CD14-positive monocyte (primary cell): ENCODE results near the gene RAG2. TPM values are rescaled to one million over a fixed set of nuclear protein-coding genes. Genes with fewer than 3 reads are reported as not detected.
A peak's percentile ranks its signal among the peaks of the same experiment; 100 is the strongest.

Experiments used
- DNase-seq, 3 donors: peaks; one replicate each; pipeline ENCODE4 v3.0.0-alpha.2; 2011 to 2022
- H2AFZ ChIP-seq: 2 replicates; pipeline ENCODE4 v1.6.0; 2012; ENCODE audit warnings: mild to moderate bottlenecking, low read depth, low read length, inconsistent platforms; ENCODE audit not compliant: insufficient read depth, poor library complexity, severe bottlenecking
- H3K27ac ChIP-seq, 2 donors: 1 replicate in 1 of 2; 2 replicates in 1 of 2; pipeline ENCODE4 v1.5.1; 2012 to 2013; ENCODE audit warnings: low read length in 2 of 2, control low read depth in 1 of 2, inconsistent platforms in 1 of 2, low read depth in 1 of 2, mild to moderate bottlenecking in 1 of 2
- H3K27me3 ChIP-seq, 2 donors: one replicate each; pipeline versions ENCODE4 v1.6.0 to v1.6.1; 2011 to 2013; ENCODE audit warnings: low read length in 2 of 2; ENCODE audit not compliant: control insufficient read depth in 2 of 2, insufficient read depth in 2 of 2
- H3K36me3 ChIP-seq, 2 donors: replicated peaks in 1 of 2; 1 replicate in 1 of 2; 2 replicates in 1 of 2; pipeline versions ENCODE4 v1.5.1 to v1.6.1; 2012 to 2013; ENCODE audit warnings: low read length in 2 of 2, control low read depth in 1 of 2, inconsistent platforms in 1 of 2, mild to moderate bottlenecking in 1 of 2; ENCODE audit not compliant: insufficient read depth in 2 of 2, control insufficient read depth in 1 of 2
- H3K4me1 ChIP-seq, 2 donors: 1 replicate in 1 of 2; 2 replicates in 1 of 2; pipeline versions ENCODE4 v1.5.1 to v1.6.1; 2012 to 2013; ENCODE audit warnings: low read length in 2 of 2, control low read depth in 1 of 2, inconsistent platforms in 1 of 2, mild to moderate bottlenecking in 1 of 2, moderate library complexity in 1 of 2; ENCODE audit not compliant: insufficient read depth in 2 of 2, control insufficient read depth in 1 of 2
- H3K4me2 ChIP-seq: replicated peaks from 2 replicates; pipeline ENCODE3; 2012; ENCODE audit warnings: low read length, moderate library complexity, mild to moderate bottlenecking; ENCODE audit not compliant: poor library complexity, severe bottlenecking; ENCODE audit errors: extremely low read depth
- H3K4me3 ChIP-seq, 3 experiments: fragments of 200-600 bp in 1 of 3; sonication (generic) in 1 of 3; replicated peaks in 1 of 3; 1 replicate in 2 of 3; 2 replicates in 1 of 3; pipeline ENCODE4 v1.5.1; 2011 to 2013; ENCODE audit warnings: low read length in 3 of 3, mild to moderate bottlenecking in 3 of 3, control low read depth in 2 of 3, low read depth in 2 of 3, inconsistent platforms in 1 of 3, moderate library complexity in 1 of 3
- H3K79me2 ChIP-seq: 2 replicates; pipeline ENCODE4 v1.6.0; 2012; ENCODE audit warnings: mild to moderate bottlenecking, control low read depth, inconsistent platforms, low read length, moderate library complexity; ENCODE audit not compliant: insufficient read depth
- H3K9ac ChIP-seq: 2 replicates; pipeline ENCODE4 v1.6.0; 2017; ENCODE audit warnings: low read length, mild to moderate bottlenecking; ENCODE audit not compliant: insufficient read depth, poor library complexity, severe bottlenecking
- H3K9me3 ChIP-seq, 2 donors: replicated peaks in 1 of 2; 1 replicate in 1 of 2; 2 replicates in 1 of 2; pipeline versions ENCODE4 v1.5.1 to v1.6.1; 2012 to 2013; ENCODE audit warnings: low read length in 2 of 2, control low read depth in 1 of 2; ENCODE audit not compliant: control insufficient read depth in 1 of 2, insufficient read depth in 1 of 2
- H4K20me1 ChIP-seq: 2 replicates; pipeline ENCODE4 v1.6.0; 2012; ENCODE audit warnings: mild to moderate bottlenecking, low read length, control low read depth, moderate library complexity; ENCODE audit not compliant: insufficient read depth
- H3K27ac Mint-ChIP-seq, 7 donors: one replicate each; pipeline ENCODE4 v1.8.0; 2020; ENCODE audit warnings: mild to moderate bottlenecking in 7 of 7, mixed read lengths in 7 of 7, moderate library complexity in 6 of 7, inconsistent platforms in 2 of 7
- H3K27me3 Mint-ChIP-seq, 3 donors: one replicate each; pipeline ENCODE4 v1.8.0; 2021 to 2022; ENCODE audit warnings: low read depth in 3 of 3, mild to moderate bottlenecking in 3 of 3, mixed read lengths in 3 of 3, moderate library complexity in 3 of 3, inconsistent platforms in 1 of 3
- H3K36me3 Mint-ChIP-seq, 2 donors: one replicate each; pipeline ENCODE4 v1.8.0; 2020; ENCODE audit warnings: mixed read lengths in 2 of 2, inconsistent platforms in 1 of 2, mild to moderate bottlenecking in 1 of 2
- H3K4me1 Mint-ChIP-seq: one replicate; pipeline ENCODE4 v1.8.0; 2020; ENCODE audit warnings: mild to moderate bottlenecking, mixed read lengths
- H3K4me3 Mint-ChIP-seq, 2 donors: one replicate each; pipeline ENCODE4 v1.8.0; 2020; ENCODE audit warnings: mild to moderate bottlenecking in 2 of 2, mixed read lengths in 2 of 2, moderate library complexity in 1 of 2
- H3K9me3 Mint-ChIP-seq, 7 donors: one replicate each; pipeline ENCODE4 v1.8.0; 2020 to 2022; ENCODE audit warnings: mixed read lengths in 7 of 7, mild to moderate bottlenecking in 6 of 7, moderate library complexity in 6 of 7, inconsistent platforms in 2 of 7
- CTCF ChIP-seq: fragments of 200-600 bp; IDR thresholded peaks from one replicate; pipeline ENCODE4 v1.8.0; 2022; ENCODE audit warnings: antibody characterized with exemption, mild to moderate bottlenecking
- WGBS: methylation state at CpG from one replicate; pipeline ENCODE4 v1.1.5; 2013; ENCODE audit warnings: missing lambda C conversion rate; ENCODE audit not compliant: insufficient coverage; 5-methylcytosine and 5-hydroxymethylcytosine counted together
- intact Hi-C, 2 donors: fragments of 100-400 bp; cut with micrococcal nuclease; formaldehyde crosslinking; loops; one replicate each; pipeline versions ENCODE4 v1.15.0 to v1.15.1; 2023
- polyA plus RNA-seq, 3 donors: library from polyadenylated mRNA; depleted of rRNA in 1 of 3; unstranded in 2 of 3; stranded (reverse) in 1 of 3; fragments of 300-500 nt in 2 of 3; fragments of >200 nt in 1 of 3; fragmentation: Illumina TruSeq in 2 of 3; gene quantifications; 1 replicate in 2 of 3; 2 replicates in 1 of 3; pipeline ENCODE4 v1.2.3, GENCODE V29; 2012 to 2021

The RAG2 gene
- polyA plus RNA-seq, 3 donors: not detected

GRCh38 chr11:36567694-36568093 lies 30.3 kb downstream of the RAG2 start, which contains the start of gene RAG1:
Gene RAG1, plus strand, starts transcription at chr11:36568007. Its CDS starts 5,298 bp downstream, at chr11:36573305.
- H4K20me1 ChIP-seq: no peaks in the 10 kb centered on the region
- peaks cover 3 to 14% (median 5%) of the 10 kb centered on the region in 3 donors for H3K27me3 Mint-ChIP-seq
- H3K4me1 ChIP-seq: peaks cover 0 to 4% of the 10 kb centered on the region in 2 donors
- H3K27me3 ChIP-seq: no peaks in the 10 kb centered on the region
- no peak within 1 kb of the TSS for H3K9ac ChIP-seq
- H3K4me3 Mint-ChIP-seq: peak within 1 kb of the TSS in 1 of 2 donors; percentile 25
- no peak within 1 kb of the TSS for H3K27ac Mint-ChIP-seq
- H3K4me3 ChIP-seq: no peak within 1 kb of the TSS
- H3K36me3 Mint-ChIP-seq: no peaks in the 10 kb centered on the region
- no peaks in the 10 kb centered on the region for H3K79me2 ChIP-seq
- 100% methylated on average over 1 of the region's 1 CpG for WGBS
- no peaks in the 10 kb centered on the region for H3K9me3 ChIP-seq
- H3K27ac ChIP-seq: no peak within 1 kb of the TSS
- intact Hi-C loops: loop anchor here in 1 of 2 donors (10.0 kb wide), 1 partner anchor 107 kb away; no protein-coding TSS in a partner anchor
- DNase-seq: no peak
- no peaks in the 10 kb centered on the region for H3K36me3 ChIP-seq
- no peaks in the 10 kb centered on the region for H3K9me3 Mint-ChIP-seq
- no peak within 1 kb of the TSS for H2AFZ ChIP-seq
- no peak for TF ChIP-seq CTCF
- H3K4me1 Mint-ChIP-seq: peaks cover 9% of the 10 kb centered on the region
- no peak within 1 kb of the TSS for H3K4me2 ChIP-seq

DNA sequence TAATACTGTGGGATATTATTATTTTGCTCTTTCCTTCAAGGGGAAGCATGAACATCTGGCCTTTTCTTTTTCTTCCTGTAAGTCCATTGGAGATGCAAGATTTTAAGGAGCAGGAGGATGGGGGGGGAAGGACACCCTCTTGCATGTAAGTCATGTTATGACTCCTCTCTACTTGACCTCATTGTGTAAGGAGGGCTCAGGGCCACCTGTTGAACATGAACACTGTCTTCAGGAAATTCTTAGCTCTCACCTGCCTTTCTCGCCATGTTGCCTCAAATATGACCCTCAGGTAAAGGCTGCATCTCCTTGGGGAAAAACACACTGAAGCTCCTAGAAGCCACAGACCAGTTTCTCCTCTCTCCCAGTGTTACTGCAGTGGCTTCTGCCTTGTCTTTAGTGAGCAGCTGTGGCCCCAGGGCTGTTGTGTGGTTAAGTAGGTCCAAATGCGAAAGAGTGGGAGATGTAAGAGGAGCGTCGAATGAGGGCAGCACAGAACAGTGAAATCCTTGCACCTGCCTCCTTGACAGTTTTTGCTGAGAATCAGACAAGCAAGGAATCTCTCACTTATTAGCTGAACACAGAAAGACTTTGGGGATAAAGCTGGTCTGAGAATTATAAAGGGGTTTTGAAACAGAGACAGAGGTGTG lies 31.5 kb downstream of the RAG2 start:
- Histone ChIP-seq H3K9ac (no peak overlapping the region), H3K9me3 (no peaks in the 10 kb centered on the region), H2AFZ (no peak overlapping the region), H4K20me1 (no peaks in the 10 kb centered on the region), H3K4me2 (no peak overlapping the region), H3K27ac (no peak overlapping the region), H3K79me2 (no peaks in the 10 kb centered on the region), H3K4me1 (peaks cover 0 to 4% of the 10 kb centered on the region in 2 donors), H3K4me3 (no peak overlapping the region), H3K36me3 (no peaks in the 10 kb centered on the region), H3K27me3 (no peaks in the 10 kb centered on the region)
- H3K9me3 Mint-ChIP-seq: no peaks in the 10 kb centered on the region
- H3K27me3 Mint-ChIP-seq: peaks cover under 1 to 14% (median 5%) of the 10 kb centered on the region in 3 donors
- no peak overlapping the region for H3K27ac Mint-ChIP-seq
- no peaks in the 10 kb centered on the region for H3K36me3 Mint-ChIP-seq
- H3K4me3 Mint-ChIP-seq: no peak overlapping the region
- TF ChIP-seq CTCF: no peak
- DNase-seq: no peak
- intact Hi-C loops: loop anchor here in 1 of 2 donors (10.0 kb wide), 1 partner anchor 108 kb away; no protein-coding TSS in a partner anchor
- peaks cover 9% of the 10 kb centered on the region for H3K4me1 Mint-ChIP-seq
- WGBS: 88% methylated on average over 2 of the region's 4 CpGs
